Lung microvascular endothelial cell (primary cell): Measurements from ENCODE around the gene B4GALT1. TPM values are rescaled to one million over a fixed set of nuclear protein-coding genes. Genes with fewer than 3 reads are reported as not detected.

Experiments used
- DNase-seq, 2 donors: peaks; one replicate each; pipeline versions ENCODE4 v3.0.0 to v3.0.0-alpha.2; 2010; ENCODE audit warnings: low read depth in 2 of 2
- total RNA-seq: library from RNA; depleted of rRNA; stranded (reverse); fragments of >200 nt; gene quantifications from 2 replicates; pipeline ENCODE4 v1.2.1, GENCODE V29; 2014

Gene B4GALT1
- total RNA-seq, 1 donor from 2014 or later = 13.1 TPM

DNA sequence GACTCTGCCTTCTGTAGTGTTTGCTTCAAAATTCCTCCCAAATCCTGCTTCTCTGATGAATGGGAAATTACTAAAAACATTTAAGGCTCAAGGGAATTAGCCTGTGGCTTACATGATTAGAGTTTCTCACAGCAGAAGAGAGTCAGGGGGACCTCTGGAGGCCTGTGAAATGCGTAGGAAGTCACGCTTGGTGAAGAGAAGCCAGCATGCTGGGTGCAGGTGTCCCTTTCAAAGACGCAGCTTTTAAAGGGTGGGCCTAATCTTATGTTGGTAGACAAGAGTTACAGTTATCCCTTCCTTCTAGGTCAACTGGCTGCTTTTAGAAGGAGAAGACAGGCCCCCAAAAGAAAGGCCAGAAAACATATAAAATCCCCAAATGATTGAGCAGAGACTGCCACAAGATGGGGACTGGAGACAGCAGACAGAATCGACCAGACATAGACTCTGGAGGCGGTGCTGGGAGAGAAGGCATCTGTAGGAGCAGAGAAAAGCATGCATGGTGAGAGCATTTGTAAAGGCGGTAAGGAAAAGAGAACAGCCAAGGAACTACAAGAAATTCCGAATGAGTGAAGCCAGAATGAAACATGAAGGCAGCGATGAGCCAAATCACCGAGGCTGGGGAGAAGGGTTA, 42.3 kb downstream of the B4GALT1 start:
- DNase-seq = no peak

DNA sequence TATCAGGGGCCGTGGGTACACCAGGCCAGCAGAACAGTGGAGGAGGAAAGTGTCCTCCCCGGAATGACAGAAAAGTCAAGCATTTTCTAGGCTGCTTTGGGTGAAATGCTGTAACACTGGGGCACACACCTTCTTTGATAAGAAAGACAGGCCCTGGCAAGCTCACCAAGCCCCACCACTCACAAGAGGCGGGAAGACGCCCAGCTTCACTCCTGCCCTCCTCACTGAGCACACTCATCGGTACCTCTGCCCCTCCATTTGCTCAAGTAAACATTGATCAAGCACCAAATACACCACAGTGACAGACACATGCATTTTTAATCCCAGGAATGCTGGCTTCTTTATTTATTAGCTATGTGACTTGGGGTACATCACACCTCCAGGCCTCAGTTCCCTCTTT, 43.1 kb downstream of the B4GALT1 start:
- DNase-seq = no peak

DNA sequence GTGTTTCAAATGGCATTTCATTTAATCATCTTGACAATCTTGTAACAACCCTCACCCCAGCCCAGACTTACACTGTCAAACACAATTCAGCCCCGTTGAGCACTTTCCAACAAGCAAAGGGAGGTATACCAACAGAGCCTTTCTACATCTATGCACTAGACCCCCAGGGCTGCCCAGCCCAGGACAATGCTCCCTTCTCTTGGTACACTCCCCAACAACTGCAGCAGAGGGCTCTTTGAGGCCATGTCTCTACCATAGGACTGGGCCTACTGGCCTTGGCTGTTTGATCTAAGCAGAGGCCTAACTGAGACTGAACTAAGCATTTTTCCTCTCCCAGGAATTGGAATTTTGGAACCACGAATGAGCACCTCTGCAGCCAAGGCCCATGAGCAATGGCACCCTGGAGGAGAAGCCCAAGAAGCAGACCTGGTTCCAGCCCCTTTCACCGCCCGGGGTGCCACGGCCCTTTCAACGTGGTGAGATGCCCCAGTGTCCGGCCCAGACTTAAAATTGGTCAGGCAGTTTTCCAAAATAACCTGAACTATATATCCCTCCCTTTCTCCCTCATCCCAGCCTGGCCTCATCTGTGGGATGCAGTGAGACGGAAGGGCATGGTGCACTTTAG, 43.6 kb downstream of the B4GALT1 start:
- no peak for DNase-seq

DNA sequence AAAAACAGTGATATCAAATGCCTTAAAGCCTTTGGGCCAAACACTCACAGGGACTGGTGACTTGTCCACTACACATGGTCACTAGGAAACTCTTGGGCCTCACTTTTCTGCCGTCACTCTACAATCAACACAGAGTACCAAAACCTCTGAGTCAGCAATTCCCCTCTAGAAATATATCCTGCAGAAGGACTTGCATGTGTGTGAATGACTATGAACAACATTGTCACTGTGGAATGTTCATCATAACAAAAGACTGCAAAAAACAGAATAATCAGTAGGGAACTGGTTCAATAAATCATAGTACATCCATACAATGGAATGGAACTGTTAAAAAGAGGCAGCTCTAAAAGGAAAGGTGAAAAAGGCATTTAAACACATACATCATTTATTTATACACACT, 46.5 kb downstream of the B4GALT1 start:
- DNase-seq = peak in 1 of 2 donors; percentile 93

DNA sequence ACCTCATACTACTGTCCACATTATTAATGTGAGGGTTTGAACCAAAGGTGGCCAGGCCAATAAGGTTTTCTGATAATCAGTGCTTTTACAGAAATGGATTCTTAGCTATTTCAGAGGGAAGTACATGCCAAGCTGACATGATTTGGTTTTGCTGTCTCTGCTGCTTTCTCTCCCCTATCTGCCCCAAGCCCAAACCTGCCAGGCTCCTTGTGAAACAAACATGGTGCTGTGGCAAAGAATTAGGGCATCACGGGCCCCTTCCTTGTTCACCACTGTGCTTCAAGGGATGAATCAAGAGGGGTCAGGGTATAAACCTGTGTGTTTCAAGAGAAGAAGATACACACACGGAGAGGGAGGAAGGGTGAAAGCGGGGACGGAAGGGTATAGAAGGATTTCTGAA, 49.3 kb downstream of the B4GALT1 start:
- DNase-seq = no peak

DNA sequence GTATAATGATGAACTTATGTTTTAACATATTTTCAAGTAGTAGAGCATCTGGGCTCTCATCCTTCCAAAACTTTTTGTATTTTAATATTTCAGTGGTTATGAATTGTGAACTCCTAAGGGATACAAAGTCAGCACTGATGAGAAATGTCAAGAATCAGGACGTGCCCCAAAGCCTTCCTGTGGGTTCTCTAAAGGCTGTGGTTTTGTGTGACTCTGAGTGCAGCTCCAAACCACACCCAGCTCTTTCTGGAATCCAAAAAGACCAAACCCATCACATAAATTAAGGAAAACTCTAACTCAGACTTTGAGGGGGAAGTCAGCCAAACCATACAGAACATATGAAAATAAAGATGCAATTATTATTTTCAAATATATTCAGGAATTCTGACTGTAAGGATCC, 49.8 kb downstream of the B4GALT1 start:
- no peak for DNase-seq

DNA sequence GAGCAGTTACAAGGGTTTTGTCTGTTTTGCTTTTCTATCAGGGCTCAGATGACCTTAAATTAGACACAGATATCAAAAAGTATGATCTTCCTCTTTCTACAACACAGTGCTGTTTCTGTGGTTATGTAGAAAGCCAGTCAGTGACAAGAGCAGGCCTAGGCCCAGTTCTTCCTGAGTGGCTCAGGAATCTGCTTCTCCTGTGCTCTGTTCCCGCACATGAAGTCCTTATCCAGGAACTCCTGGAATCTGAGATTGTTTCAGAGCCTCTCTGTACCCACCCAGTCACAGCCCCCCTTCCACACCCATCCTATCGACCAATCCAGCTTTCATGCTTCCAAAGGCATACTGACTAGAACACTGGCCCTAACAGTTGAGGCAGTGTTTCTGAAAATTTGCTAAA, 50.3 kb downstream of the B4GALT1 start:
- no peak for DNase-seq

DNA sequence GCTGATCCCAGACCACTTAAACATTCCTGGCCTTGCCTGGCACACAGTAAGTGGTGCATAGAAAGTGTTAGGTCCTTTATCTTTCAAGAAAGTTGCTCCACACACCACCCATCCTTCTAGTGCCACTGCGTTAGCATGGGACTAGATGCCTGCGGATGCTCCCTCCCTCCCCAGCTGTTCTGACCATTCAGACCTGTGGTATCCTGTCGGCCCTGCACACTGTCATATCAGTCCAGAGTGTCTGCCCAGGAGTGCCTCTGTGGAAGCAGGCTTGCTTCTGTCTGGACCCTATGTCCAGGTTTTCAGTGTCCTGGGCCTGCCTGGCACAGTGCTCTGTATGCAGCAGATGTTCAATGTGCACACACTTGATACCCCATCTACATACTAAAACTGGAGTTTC, 52.4 kb downstream of the B4GALT1 start:
- no peak for DNase-seq

DNA sequence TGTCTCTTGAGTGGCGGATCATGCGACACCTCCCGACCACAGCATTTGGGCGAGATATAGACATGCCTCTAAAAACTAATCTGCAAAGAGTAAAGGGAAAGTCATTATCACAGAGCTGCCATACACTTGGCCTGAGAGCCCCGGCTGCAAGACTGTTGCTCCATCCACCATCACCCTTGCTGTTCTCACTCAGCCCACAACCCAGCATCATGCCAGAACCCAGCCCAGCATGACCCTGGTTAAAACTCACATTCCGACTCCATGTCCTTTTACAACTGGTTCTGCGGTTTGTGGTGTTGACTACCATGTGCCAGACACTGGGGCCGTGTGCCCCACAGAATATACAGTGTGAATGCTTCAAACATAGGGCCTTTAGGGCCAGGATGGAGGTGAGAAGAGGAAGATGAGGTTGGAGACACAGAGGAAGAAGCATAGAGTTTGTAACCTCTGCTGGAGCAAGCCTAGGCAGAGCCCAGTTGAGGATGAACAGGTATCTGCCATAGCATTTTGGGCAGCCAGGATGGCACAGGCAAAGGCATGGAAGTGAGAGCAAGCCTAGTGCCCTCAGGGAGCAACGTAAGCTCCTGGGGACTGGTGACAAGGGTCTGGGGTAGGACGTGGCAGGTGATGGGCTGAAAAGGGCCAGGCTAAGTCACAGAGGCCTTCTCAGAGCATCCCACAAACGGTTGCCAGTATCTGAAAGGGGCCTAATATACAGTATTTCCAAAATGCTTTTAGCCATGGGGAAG, 53.2 kb downstream of the B4GALT1 start:
- DNase-seq = no peak

DNA sequence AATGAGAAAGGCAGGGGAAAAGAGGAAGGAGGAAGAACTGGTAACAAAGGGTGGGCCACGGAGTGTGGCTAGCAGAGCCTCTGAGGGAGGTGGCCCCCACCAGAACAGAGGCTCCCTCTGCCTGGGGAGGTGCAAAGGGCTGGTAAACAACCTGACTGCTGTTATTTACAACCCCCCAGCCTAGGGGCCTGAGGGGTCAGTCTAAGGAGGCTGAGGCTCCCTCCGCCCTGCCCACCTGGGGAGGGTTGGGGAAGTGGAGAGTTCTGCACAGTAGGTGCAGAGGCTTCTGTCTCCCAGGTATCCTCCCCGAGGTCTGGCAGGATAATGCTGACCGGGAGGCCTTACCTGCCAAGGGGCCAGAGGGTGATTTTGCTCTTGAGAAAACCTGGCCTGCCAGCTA, 55.0 kb downstream of the B4GALT1 start:
- DNase-seq = no peak

DNA sequence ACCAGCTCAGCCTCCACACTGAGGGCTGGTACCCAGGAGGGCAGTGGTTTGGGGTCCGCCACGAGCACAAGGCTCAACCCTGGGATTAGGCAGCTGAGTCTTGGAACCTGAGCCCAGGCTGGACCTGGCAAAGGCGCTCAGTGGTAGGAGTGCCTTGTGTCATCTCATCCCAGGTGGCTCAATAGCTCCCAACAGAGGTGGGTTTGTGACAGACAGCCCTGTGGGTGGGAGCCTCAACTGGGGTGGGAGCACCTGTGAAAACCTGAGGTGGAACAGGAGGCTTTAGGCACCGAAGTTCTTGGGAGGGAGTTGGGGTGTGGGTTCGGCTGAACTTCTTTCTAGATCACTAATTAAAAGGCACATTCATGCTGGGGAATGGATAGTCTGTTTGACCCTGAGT, 55.5 kb downstream of the B4GALT1 start:
- no peak for DNase-seq

DNA sequence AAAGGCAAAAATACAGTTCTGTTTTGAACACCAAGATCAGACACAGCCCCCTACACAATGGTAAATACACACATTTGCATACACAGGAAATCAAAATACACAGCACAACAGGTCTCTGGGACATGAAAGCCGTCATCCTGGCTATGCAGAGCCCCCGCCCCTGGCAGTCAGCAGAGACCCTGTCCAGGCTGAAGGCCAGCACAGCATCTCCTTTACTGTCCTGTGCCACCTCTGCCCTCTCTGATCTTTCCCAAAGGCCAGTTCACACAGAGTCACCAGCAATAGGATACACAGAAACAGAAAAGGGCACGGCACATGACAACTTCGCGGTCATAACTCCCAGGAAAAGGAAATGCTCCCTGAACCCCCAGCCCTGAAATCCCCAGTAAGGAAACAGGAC, 56.5 kb downstream of the B4GALT1 start:
- DNase-seq = no peak

DNA sequence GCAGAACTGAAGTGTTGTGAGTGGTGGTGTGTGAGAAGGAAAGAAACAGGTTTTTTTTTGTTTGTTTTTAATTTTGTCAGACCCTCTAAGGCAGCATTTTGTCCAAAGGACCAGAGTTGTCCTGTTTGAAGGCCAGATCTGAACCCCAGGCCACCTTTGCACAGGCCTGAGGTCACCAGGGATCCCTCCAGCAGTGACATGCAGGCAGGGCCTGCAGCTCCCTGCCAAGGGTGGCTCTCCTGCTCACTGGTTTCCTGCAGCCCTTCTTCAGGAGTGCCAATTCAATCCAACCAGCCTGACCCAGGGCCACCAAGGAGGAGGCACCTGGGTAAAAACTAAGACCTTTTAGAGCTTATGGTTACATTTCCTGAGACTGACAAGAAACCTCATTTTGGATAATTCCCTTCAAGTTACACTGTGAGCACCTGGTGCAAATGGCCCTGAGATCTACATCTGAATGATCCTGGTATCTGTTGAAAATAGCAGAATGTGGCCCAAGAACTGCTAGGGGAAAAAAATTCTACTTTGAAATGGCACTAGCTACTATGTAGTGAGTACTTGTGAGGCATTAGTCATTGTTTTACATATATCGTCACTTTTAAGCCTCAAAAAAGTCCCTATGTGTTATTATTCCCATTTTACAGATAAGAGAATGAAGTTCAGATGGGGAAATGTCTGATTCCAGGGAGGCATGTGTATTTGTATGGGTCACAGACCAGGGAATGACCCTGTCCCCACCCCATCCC, 57.1 kb downstream of the B4GALT1 start:
- no peak for DNase-seq

DNA sequence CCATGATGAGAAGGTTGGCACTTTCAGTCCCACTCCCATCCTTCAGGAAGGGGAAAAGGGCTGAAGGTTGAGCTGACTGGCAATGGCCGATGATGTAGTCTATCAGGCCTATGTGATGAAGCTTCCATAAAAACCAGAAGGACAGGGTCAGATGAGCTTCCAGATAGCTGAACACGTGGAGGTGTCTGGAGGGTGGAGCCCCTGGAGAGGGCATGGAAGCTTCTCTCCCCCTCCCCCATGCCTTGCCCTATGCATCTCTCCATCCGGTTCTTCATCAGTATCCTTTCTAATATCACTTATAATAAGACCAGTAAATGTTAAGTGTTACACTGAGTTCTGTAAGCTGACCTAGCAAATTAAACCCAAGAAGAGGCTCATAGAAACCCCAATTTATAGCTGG, 58.0 kb downstream of the B4GALT1 start:
- no peak for DNase-seq

DNA sequence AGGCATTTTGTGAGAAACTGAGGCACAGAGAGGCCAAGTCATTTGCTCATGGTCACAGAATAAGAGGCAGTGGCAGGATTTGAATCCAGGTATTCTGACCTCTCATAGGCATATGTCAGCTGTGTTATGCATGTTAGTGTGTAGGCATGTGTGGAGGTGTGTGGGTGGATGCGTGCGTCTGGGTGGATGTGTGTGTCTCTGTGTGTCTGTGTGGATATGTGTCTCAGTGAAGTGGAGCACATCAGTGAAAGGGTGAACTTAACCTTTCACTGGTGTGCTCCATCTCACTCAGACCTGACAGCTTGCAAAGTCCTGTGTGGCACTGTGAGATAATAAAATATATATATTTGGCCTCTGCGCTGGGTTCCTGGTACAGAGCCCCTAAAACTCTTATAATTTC, 58.7 kb downstream of the B4GALT1 start:
- no peak for DNase-seq

DNA sequence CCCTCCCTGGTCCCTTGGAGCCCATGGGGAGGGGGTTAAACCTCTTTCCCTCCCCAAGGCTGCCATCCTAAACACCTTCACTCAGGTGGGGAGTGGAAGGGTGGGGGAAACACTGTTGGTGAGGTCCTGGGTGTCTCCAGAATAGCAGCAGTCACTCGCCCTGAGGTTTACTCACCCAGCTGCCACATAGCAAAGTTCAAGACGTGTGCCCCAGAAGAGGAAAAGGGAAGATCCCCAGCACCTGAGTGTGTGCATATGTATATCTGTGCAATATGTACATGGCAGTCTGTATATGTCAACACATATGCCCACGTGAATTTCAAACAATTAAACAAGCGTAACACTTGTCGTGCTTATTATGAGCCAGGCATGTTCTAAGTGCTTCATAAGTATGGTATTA, 59.4 kb downstream of the B4GALT1 start:
- no peak for DNase-seq

DNA sequence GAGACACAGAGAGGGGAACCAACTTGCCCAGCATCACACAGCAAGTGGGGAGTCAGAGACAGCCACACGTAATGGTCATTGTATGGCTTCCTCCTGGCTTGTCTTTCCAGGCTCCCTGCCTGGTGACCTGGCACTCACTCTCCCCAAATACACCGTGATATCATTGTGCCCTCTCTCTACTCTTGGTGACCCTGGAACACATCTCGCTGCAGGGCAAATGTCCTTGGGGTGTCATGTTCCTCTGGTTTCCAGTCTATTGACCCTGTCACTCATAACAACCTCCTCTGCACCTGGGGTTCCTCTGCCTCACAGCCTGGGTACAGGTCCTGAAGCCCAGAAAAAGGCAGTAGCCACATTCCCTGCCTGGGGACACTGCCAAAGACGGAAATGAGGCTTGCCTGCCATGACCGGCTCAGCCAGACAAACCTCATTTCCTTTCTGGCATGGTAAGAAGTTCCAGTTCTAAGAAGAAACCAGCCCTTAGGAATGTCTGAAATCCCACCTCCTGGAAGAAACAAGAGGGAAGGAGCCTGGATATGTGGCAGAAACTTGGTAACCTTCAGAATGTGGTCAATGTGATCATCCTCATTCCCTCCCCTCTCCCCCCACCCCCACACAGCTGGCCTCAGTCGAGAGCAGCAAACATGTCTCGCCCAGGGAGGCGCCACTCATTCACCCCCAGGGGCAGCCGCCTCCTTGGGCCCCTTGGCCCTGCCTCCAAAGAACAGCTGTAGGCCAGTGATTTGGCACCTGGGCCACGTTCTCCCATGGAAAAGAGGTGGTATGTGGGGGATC, 60.1 kb downstream of the B4GALT1 start:
- DNase-seq = peak; percentile 75 to 87

DNA sequence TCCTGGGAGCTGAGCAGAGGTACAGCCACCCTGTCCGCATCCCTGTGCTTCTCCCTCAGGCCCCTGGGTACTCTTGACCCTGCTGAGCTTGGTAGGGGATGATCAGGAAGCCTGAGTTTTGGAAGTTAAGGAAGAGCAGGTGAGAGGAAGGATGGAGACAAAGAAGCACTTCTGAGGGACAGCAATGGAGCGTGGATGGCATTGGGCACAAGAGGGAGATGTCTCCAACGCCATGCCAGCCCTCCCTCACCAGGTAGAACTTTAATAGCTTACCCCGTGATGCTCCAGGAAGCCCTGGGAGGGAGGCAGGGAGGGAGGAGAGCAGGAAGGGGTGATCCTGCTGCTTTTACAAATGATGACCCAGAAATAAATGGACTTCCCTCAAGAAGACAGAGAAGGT, 60.8 kb downstream of the B4GALT1 start:
- peak in 1 of 2 donors; percentile 22 for DNase-seq

DNA sequence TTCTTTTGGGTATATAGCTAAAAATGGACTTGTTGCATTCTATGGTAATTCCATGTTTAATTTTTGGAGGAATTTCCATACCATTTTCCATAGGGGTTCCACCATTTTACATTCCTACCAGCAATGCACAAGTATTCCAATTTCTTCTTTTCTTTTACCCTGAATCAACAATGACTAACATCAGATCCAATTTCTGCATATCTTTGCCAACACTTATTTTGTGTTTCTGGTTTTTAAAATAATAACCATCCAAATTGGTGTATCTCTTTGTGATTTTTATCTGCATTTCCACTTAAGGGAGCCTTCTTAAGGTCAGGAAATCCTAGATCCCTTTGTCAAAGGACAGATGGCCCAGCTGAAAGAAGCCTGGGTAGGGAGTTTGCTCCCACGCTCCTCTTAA, 61.2 kb downstream of the B4GALT1 start:
- DNase-seq = no peak

DNA sequence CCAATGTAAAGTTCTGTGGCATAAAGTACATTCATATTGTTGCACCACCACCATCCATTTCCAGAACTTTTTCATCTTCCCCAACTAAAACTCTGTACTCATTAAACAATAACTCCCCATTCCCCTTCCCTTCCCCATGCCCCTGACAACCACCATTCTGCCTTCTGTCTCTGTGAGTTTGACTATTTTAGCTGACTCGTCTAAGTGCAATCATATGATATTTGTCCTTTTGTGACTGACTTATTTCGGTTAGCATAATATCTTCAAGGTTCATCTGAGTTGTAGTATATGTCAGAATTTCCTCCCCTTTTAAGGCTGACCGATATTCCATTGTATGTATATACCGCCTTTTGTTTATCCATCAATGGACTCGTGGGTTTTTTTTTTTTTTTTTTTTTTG, 61.6 kb downstream of the B4GALT1 start:
- DNase-seq = no peak

DNA sequence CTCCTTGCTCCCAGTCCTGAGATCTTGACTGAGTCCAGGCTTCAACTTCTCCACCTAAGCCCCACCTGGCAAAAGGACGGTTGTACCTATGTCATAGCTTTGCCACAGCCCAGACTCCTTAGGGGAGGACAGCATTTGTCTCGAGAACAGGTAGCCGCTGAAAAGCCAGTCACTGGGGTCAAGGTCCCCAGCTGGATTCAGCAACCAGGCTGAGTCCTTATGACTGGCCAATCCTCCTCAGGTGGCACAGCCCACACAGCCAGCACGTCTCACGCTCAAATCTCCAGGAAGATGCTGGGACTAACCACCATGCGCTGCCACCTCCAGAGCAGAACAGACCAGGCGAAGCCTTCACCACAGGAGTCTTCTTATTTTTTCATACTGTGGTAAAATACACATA, 62.7 kb downstream of the B4GALT1 start:
- no peak for DNase-seq
